Measurements from ENCODE around the gene CALN1. TPM values are rescaled to one million over a fixed set of nuclear protein-coding genes. Genes with fewer than 3 reads are reported as not detected.

The CALN1 gene
- polyA plus RNA-seq, 1 experiment = not detected

DNA sequence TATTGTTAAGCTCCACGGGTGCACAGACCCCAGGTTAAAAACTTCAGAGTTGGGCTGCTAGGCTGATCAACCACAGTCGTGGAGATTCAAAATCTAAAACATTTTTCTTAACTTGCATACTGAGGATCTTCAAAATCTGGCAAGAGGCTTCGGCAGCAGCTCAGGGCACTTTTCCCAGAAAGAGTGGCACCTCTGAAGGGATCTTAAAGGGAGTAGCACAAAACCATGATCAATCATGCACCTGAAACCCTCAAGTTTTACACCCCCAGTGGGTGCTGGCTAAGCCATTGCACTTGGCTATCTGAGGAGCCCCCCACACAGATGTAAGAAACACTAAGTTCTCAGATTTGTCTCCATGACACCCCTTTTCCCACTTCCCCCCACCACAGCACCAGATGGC, 151.7 kb downstream of the CALN1 start:
- H3K27me3 ChIP-seq (ENCODE audit: control insufficient read depth, insufficient read depth, low read length) = no peaks in the 10 kb centered on the region
- DNase-seq (ENCODE audit: low read depth) = no peak
- ChIA-PET CTCF (no interaction called here), POLR2A (no interaction called here)
- no peak overlapping the region for H3K4me3 ChIP-seq (ENCODE audit: low read depth, low read length)
- TF ChIP-seq CTCF (IDR thresholded peaks at IDR 0.05; ENCODE audit: insufficient read depth, low read depth, low read length) = no peak
- no peaks in the 10 kb centered on the region for H3K36me3 ChIP-seq (ENCODE audit: control insufficient read depth, insufficient read depth, low read length)

DNA sequence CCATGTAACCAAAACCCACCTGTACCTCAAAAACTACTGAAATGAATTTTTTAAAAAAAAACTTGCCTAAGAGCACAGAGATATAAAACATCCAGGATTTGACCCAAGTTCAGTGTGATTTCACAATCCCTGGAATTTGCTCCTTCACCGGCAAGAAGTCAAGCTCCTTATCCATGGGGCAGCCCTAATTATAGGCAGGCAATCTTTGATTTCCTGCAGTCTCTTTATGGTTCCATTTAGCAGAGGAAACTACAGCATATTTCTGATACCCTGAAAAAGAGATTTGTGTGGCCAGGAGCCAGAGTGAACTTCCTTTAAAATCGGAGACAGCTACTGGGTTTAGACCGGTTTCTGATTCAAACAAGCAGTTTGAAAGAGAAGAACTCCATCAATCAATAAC, 154.1 kb downstream of the CALN1 start:
- Histone ChIP-seq H3K27me3 (ENCODE audit: control insufficient read depth, insufficient read depth, low read length) (no peaks in the 10 kb centered on the region), H3K4me3 (ENCODE audit: low read depth, low read length) (no peak overlapping the region), H3K36me3 (ENCODE audit: control insufficient read depth, insufficient read depth, low read length) (no peaks in the 10 kb centered on the region)
- ChIA-PET POLR2A (no interaction called here), CTCF (no interaction called here)
- no peak for TF ChIP-seq CTCF (IDR thresholded peaks at IDR 0.05; ENCODE audit: insufficient read depth, low read depth, low read length)
- no peak for DNase-seq (ENCODE audit: low read depth)

DNA sequence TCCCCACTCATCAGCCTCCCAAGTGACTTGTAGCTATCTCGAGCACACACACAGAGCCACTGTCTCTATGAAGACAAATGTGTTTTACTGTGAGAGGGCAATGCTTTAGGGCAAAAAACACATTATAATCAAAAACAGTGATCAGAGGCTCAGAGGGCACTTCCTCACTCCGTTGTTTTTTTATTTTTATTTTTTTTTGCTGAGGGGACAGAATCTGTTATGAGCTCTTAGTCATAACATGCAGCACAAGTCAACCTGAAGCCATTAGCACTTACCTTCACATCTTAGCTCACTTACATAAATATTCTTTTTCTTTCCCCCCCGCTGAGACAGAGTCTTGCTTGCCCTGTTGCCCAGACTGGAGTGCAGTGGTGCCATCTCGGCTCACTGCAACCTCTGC, 157.7 kb downstream of the CALN1 start:
- DNase-seq (ENCODE audit: low read depth) = no peak
- no peak for TF ChIP-seq CTCF (IDR thresholded peaks at IDR 0.05; ENCODE audit: insufficient read depth, low read depth, low read length)
- Histone ChIP-seq H3K4me3 (ENCODE audit: low read depth, low read length) (no peak overlapping the region), H3K27me3 (ENCODE audit: control insufficient read depth, insufficient read depth, low read length) (no peaks in the 10 kb centered on the region), H3K36me3 (ENCODE audit: control insufficient read depth, insufficient read depth, low read length) (no peaks in the 10 kb centered on the region)
- ChIA-PET POLR2A (no interaction called here), CTCF (interaction anchor here (0.7 kb wide), 1 partner anchor 64 kb away, joined by 4 read pairs; no protein-coding TSS in a partner anchor)

- no peaks in the 10 kb centered on the region for H3K36me3 ChIP-seq (ENCODE audit: control insufficient read depth, insufficient read depth, low read length)
- ChIA-PET POLR2A (no interaction called here), CTCF (no interaction called here)
- no peak overlapping the region for H3K4me3 ChIP-seq (ENCODE audit: low read depth, low read length)
- no peaks in the 10 kb centered on the region for H3K27me3 ChIP-seq (ENCODE audit: control insufficient read depth, insufficient read depth, low read length)
- DNase-seq (ENCODE audit: low read depth) = no peak
- TF ChIP-seq CTCF (IDR thresholded peaks at IDR 0.05; ENCODE audit: insufficient read depth, low read depth, low read length) = no peak
Measured at GRCh38 chr7:72249106-72249505, 163.0 kb downstream of the CALN1 start.

DNA sequence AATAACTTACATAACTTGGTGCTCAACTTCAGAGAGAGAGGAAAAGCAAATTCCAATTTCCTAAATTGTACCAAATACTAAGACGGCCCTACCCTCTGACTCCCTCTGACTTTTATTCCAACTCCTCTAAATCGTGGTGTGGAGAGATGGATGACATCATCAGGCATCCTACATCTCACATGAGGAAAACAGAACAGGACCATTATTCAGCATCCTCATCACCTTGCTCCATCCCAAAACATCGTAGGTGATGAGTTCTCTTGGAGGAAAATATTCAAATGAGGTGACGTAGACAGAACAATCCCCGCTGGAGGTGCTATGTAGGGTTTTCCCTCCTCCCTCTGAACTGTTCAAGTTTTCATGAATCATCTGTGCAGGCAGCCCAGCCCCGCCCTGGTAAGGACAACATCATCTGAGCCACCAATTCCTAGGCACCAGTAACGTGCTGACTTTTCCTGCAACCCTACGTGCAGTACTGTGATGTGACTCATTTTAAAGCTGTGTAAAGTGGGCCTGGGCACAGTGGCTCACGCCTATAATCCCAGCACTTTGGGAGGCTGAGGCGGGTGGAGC, 167.2 kb downstream of the CALN1 start:
- H3K27me3 ChIP-seq (ENCODE audit: control insufficient read depth, insufficient read depth, low read length) = no peaks in the 10 kb centered on the region
- no peak overlapping the region for H3K4me3 ChIP-seq (ENCODE audit: low read depth, low read length)
- ChIA-PET POLR2A (no interaction called here), CTCF (no interaction called here)
- DNase-seq (ENCODE audit: low read depth) = no peak
- no peaks in the 10 kb centered on the region for H3K36me3 ChIP-seq (ENCODE audit: control insufficient read depth, insufficient read depth, low read length)
- TF ChIP-seq CTCF (IDR thresholded peaks at IDR 0.05; ENCODE audit: insufficient read depth, low read depth, low read length) = no peak
